Measurements from ENCODE around the gene C1QTNF4.

DNA sequence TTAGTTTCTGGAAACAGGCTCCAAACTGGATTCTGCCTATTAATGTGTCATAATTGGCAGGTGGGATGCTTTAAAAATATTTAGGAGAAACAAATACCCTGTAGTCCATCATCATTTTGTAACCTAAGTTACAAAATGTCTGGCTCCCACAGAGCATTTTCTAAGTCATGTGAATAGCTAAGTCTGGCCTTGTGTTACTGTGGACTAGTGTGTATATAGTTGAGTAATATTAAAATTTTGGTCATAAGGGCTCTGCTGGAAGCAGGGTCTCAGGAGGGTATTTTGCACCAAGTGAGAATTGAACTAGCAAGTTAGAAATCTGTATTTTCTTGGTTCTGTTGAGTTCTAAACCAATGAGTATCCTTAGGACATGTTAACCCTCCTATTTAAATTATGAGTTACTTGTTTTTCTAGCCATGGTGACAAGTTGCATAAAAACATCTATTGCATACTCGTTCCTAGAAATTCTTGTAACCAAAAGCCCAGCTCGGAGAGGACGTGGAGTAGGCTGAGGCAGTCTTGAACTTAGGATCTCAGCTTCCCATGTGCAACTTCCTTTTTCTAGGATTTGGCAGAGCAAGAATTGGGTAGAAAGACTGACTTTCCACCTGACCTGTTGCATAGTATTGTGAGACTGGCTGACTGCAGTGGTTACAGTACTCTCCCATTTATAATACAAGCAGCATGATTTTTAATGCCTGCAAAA, 23.4 kb downstream of the C1QTNF4 start:
- TF ChIP-seq, protein P1, sequence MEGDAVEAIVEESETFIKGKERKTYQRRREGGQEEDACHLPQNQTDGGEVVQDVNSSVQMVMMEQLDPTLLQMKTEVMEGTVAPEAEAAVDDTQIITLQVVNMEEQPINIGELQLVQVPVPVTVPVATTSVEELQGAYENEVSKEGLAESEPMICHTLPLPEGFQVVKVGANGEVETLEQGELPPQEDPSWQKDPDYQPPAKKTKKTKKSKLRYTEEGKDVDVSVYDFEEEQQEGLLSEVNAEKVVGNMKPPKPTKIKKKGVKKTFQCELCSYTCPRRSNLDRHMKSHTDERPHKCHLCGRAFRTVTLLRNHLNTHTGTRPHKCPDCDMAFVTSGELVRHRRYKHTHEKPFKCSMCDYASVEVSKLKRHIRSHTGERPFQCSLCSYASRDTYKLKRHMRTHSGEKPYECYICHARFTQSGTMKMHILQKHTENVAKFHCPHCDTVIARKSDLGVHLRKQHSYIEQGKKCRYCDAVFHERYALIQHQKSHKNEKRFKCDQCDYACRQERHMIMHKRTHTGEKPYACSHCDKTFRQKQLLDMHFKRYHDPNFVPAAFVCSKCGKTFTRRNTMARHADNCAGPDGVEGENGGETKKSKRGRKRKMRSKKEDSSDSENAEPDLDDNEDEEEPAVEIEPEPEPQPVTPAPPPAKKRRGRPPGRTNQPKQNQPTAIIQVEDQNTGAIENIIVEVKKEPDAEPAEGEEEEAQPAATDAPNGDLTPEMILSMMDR (IDR thresholded peaks at IDR 0.05) = no peak
- TF ChIP-seq POLR2A (IDR thresholded peaks at IDR 0.05) = no peak

Data from transverse colon (tissue), 3 donors.